Panc1 (cell line): ENCODE data around the gene PAXIP1. TPM values are rescaled to one million over a fixed set of nuclear protein-coding genes. Genes with fewer than 3 reads are reported as not detected.

ENCODE experiments used
- ATAC-seq: fragments of 200-7000 bp; cut with Tn5 transposase; 2 replicates; pipeline ENCODE4 v1.9.1; 2020; ENCODE audit warnings: mild to moderate bottlenecking, moderate library complexity
- BruUV-seq: library from RNA; stranded (reverse); fragments of 400-500 nt; replicated peaks from 2 replicates; lab custom pipeline; 2021; lab: Mats Ljungman, UMichigan
- CTCF ChIA-PET: fragments of 300-600 bp; sonication (Branson Sonifier 250); formaldehyde crosslinking; loops from one replicate; lab custom pipeline; 2022; ENCODE audit warnings: antibody characterized with exemption; lab: Charles Lee
- POLR2A ChIA-PET: fragments of 300-600 bp; sonication (Branson Sonifier 250); formaldehyde crosslinking; loops from one replicate; lab custom pipeline; 2022; ENCODE audit warnings: antibody characterized with exemption; lab: Charles Lee
- DNase-seq: peaks from one replicate; pipeline ENCODE4 v3.0.0-alpha.2; 2010; ENCODE audit warnings: low read depth, low spot score
- H3K27ac ChIP-seq: 2 replicates; pipeline ENCODE4 v1.5.1; 2011; ENCODE audit warnings: mild to moderate bottlenecking, low read length, inconsistent platforms
- H3K27me3 ChIP-seq: fragments of 200-500 bp; sonication (Bioruptor generic); 2 replicates; pipeline ENCODE4 v1.6.0; 2014; ENCODE audit warnings: low read length, inconsistent platforms; ENCODE audit not compliant: control insufficient read depth, insufficient read depth
- H3K36me3 ChIP-seq: fragments of 200-500 bp; sonication (Bioruptor generic); 2 replicates; pipeline ENCODE4 v1.5.1; 2014; ENCODE audit warnings: inconsistent platforms, mild to moderate bottlenecking, low read length, moderate library complexity; ENCODE audit not compliant: control insufficient read depth, insufficient read depth
- H3K4me1 ChIP-seq: 2 replicates; pipeline ENCODE4 v1.5.1; 2011; ENCODE audit warnings: inconsistent platforms, mild to moderate bottlenecking, low read length, moderate library complexity; ENCODE audit not compliant: control insufficient read depth, insufficient read depth
- H3K4me3 ChIP-seq, 2 experiments: 2 replicates each; pipeline ENCODE4 v1.5.1; 2011 to 2012; ENCODE audit warnings: low read depth in 2 of 2, low read length in 2 of 2, mild to moderate bottlenecking in 2 of 2, inconsistent platforms in 1 of 2, moderate library complexity in 1 of 2
- H3K9me3 ChIP-seq: fragments of 200-500 bp; sonication (Bioruptor generic); 2 replicates; pipeline ENCODE4 v1.5.1; 2014; ENCODE audit warnings: low read depth, mild to moderate bottlenecking, inconsistent platforms, low read length, moderate library complexity; ENCODE audit not compliant: control insufficient read depth, insufficient read depth
- CTCF ChIP-seq: fragments of 450-650 bp; IDR thresholded peaks from 2 replicates; pipeline ENCODE4 v1.5.1; 2017; ENCODE audit warnings: mild to moderate bottlenecking
- POLR2AphosphoS5 ChIP-seq: IDR thresholded peaks from 2 replicates; pipeline ENCODE4 v1.6.1; 2012; ENCODE audit warnings: mild to moderate bottlenecking, low read depth, low read length, moderate library complexity
- REST ChIP-seq, 2 experiments: IDR thresholded peaks; 2 replicates each; pipeline ENCODE4 v1.6.1; 2011 to 2012; ENCODE audit warnings: low read depth in 2 of 2, control low read depth in 1 of 2, low read length in 1 of 2, mild to moderate bottlenecking in 1 of 2, moderate library complexity in 1 of 2; ENCODE audit not compliant: insufficient read depth in 1 of 2
- SIN3A ChIP-seq: IDR thresholded peaks from 2 replicates; pipeline ENCODE4 v1.6.1; 2012; ENCODE audit warnings: low read depth, mild to moderate bottlenecking, low read length, moderate library complexity, borderline replicate concordance; ENCODE audit not compliant: insufficient read depth
- TCF7L2 ChIP-seq: IDR thresholded peaks from 2 replicates; pipeline ENCODE4 v1.6.1; 2011; ENCODE audit warnings: mild to moderate bottlenecking, low read depth, low read length, inconsistent platforms
- in situ Hi-C: cut with HindIII; loops from 2 replicates; pipeline ENCODE4 v1.10.0; 2016; ENCODE audit warnings: low sequenced_read_pairs, low pct_unique_long_range_greater_than_20kb
- intact Hi-C: fragments of 100-400 bp; cut with micrococcal nuclease; formaldehyde crosslinking; loops from one replicate; pipeline ENCODE4 v1.10.0; 2022; ENCODE audit not compliant: unreplicated experiment
- total RNA-seq: library from RNA; stranded (reverse); gene quantifications from one replicate; pipeline ENCODE4 v1.2.1, GENCODE V29; 2021; ENCODE audit not compliant: unreplicated experiment

PAXIP1 gene
- total RNA-seq, 1 experiment from 2014 or later: 27.3 TPM

- Histone ChIP-seq H3K27me3 (no peaks in the 10 kb centered on the region), H3K4me1 (peaks cover 9% of the 10 kb centered on the region; the same call in 1 of the 2 replicates), H3K4me3 (no peak overlapping the region), H3K9me3 (no peaks in the 10 kb centered on the region), H3K36me3 (peaks cover 4% of the 10 kb centered on the region), H3K27ac (no peak overlapping the region)
- TF ChIP-seq SIN3A: no peak
- peak; percentile 60 for TF ChIP-seq CTCF
- BruUV-seq: TSS peak; percentile 70
- in situ Hi-C loops: no loop called here
- ATAC-seq (no peak), DNase-seq (no peak)
- intact Hi-C loops: no loop called here
- ChIA-PET POLR2A (no interaction called here), CTCF (no interaction called here)
Observed at GRCh38 chr7:155000795-155001194, 2.1 kb downstream of the PAXIP1 start.

- Histone ChIP-seq H3K4me1 (peaks cover 4% of the 10 kb centered on the region; the same call in 1 of the 2 replicates), H3K9me3 (no peaks in the 10 kb centered on the region), H3K4me3 (no peak overlapping the region), H3K36me3 (peaks cover 12% of the 10 kb centered on the region), H3K27me3 (no peaks in the 10 kb centered on the region), H3K27ac (no peak overlapping the region)
- no TSS peak for BruUV-seq
- DNase-seq (no peak), ATAC-seq (no peak)
- TF ChIP-seq REST (IDR thresholded peaks at IDR 0.05; ENCODE audit: insufficient read depth in 1 of 2, low read depth in 2 of 2, low read length in 1 of 2): no peak
- POLR2A ChIA-PET: no interaction called here
- intact Hi-C loops: no loop called here
- in situ Hi-C loops: no loop called here
- CTCF ChIA-PET: no interaction called here
Observed at GRCh38 chr7:154998481-154998880, 4.4 kb downstream of the PAXIP1 start.

- intact Hi-C loops: no loop called here
- H3K4me3 ChIP-seq: no peak overlapping the region
- ChIA-PET CTCF (no interaction called here), POLR2A (no interaction called here)
- peaks cover 4% of the 10 kb centered on the region; the same call in 1 of the 2 replicates for H3K4me1 ChIP-seq
- H3K36me3 ChIP-seq: peaks cover 17% of the 10 kb centered on the region
- no peak overlapping the region for H3K27ac ChIP-seq
- TF ChIP-seq TCF7L2 (no peak), REST (IDR thresholded peaks at IDR 0.05; ENCODE audit: insufficient read depth in 1 of 2, low read depth in 2 of 2, low read length in 1 of 2) (no peak), CTCF (no peak), SIN3A (no peak), POLR2AphosphoS5 (no peak)
- no peaks in the 10 kb centered on the region for H3K9me3 ChIP-seq
- H3K27me3 ChIP-seq: no peaks in the 10 kb centered on the region
- ATAC-seq (no peak), DNase-seq (no peak)
- no TSS peak for BruUV-seq
- in situ Hi-C loops: no loop called here
Observed at GRCh38 chr7:154997840-154998370, 5.0 kb downstream of the PAXIP1 start.
